GM19099 (cell line): ENCODE results near the gene GNA15.
A peak's percentile ranks its signal among the peaks of the same experiment; 100 is the strongest.

Experiments used
- POLR2A ChIP-seq: IDR thresholded peaks from 3 replicates; pipeline ENCODE4 v1.6.1; 2011; ENCODE audit warnings: low read depth; ENCODE audit not compliant: insufficient read length; ENCODE audit errors: extremely low read depth

Gene GNA15

DNA sequence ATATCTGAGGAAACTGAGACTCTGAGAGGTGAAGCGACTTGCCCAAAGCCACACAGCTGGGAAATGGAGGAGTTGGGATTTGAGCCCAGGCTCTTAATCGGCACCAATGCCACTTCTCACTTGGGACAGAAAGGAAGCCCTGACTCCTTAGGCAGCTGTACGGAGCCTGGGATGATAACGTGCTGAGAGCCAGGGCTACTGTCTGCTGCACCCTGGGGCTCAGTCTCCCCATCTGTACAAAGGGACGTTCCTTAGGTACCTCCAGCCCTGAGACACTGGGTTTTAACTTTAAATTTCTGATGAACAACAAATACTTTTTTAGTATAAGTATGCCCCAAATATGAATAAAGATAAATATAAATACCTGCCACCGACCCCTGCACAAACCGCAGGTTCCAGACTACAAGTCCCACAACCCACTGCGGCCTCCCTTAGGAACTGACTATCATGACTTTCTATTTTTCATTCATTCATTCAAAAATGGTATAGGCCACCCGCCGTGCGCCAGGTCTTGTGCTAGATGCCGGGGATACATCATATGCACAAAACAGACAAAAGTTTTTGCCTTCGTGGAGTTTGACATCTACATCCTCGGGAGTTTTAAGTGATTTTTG, 49.1 kb downstream of the GNA15 start:
- TF ChIP-seq POLR2A = no peak

DNA sequence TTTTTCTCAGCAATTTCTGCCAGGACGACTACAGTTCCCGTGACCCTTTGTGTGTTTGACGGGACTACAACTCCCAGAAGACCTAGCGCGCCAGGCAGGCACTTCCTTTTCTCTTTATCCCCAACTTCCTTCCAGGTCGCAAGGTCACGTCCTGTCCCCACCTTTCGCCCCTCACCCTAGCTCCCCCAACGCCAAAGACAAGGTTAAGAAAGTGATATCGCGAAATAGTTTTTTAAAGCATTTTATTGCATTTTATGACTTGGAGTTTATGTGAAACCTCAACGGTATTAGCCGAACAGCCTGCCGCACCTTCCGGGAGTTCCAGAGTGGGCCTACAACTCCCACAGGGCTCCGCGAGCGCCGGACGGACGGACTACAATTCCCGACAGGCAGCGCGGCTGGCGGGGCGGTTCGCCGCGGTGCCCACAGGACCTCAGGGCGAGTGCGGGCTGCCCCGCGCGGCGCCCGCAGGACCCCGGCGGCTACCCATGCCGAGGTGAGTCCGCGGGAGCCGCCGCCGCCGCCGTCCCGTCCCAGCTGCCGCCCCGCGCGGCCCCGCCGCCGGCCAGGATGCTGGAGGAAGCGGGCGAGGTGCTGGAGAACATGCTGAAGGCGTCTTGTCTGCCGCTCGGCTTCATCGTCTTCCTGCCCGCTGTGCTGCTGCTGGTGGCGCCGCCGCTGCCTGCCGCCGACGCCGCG, 49.8 kb downstream of the GNA15 start, which contains the start of gene NCLN:
Gene NCLN, plus strand, starts transcription at position 470 of the 699 bp plus-strand sequence. Its CDS starts 101 bp downstream, at position 571.
- TF ChIP-seq POLR2A = peak; percentile 57

DNA sequence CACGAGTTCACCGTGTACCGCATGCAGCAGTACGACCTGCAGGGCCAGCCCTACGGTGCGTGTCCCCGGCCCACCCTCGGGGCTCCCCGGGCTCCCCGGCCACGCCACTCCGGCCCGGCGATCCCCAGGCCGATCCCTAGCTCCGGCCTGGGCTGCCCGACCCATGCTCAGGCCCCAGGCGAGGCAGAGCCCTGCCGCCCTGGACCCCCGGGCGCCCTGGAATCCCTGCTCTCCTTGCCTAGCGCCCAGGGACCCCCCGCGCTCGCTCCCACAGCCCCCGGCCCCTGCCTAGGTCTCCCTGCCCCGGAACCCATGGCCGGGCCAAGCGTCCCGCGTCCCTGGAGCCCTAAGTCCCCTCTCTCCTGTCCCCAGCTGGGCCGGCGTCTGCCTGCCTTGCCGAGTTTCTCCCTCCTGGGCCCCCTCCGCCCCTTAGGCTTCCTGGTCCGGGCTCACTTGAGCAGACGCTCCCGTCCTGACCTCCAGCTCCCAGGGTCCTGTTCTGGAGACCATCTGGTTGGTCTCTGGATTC, 50.4 kb downstream of the GNA15 start:
- TF ChIP-seq POLR2A = no peak

DNA sequence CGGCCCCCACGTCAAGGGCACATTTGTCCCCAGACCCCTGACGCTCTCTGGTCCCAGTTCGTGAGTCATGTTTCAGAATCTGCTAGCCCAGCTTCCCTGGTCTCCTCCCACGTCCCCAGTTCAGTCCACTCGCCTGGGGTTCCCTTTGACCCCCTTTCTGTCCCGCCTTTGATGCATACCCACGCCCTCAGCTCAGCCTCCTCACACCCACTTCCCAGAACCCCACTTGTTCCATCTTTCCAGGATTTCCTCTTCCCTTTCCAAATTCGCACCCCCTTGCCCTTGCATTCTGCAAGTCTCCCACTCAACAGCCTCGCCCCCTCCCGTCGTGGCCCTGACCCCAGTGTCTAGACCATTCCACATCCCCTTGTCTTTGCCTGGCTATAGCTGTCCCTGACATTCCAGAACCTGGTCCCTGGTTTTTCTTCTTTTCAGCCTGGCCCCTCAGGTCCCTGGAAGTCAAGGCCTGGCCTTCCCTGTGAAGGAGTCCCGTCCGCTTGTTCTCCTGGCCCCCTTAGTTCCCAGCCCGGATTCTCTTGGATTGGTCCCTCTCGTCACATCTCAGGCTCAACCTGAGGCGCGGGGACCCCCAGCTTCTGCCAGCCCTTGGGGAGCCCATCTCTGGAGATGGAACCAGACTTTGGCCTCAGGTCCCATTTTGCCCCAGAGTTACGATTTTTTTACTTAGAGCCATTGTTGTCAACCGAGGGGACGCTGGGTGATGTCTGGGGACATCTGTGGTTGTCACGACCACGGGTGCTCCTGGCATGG, 51.2 kb downstream of the GNA15 start:
- TF ChIP-seq POLR2A = no peak

DNA sequence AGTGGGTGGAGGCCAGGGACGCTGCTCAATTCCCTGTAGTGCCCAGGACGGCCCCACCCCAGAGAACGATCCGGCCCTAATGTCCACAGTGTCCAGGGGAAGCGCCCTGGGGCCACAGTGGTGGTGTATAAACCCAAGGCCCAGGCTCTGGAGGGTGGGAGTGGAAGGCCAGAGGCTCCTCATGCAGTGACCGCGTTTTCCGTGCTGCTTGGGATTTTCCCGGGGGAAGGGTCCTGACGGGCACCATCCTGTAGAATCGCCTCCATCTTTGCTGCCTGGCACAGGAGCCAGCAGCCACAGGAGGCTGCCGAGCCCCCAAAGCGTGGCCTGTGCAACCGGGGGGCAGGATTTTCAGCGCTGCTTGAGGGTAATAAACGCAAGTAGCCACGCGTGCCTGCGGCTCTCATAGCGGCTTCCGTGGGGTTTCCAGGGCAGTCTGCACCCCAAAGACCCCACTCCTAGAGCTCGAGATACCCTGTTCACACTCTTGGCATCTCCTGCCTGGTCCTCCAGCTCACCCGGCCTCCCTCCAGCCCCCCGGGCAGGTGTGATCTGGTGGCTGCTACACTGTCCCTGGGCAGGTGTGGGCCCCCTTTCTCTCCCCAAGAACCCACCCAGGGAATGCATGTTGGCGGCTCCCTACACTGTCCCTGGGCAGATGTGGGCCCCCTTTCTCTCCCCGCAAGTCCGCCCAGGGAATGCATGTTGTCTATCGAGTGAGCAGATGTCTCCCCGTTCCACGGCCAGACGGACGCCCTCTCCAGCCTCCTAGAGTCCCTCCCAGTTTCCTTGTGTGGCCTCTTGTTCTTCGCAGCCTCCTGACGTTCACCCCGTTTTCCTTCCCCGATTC, 52.1 kb downstream of the GNA15 start:
- no peak for TF ChIP-seq POLR2A

DNA sequence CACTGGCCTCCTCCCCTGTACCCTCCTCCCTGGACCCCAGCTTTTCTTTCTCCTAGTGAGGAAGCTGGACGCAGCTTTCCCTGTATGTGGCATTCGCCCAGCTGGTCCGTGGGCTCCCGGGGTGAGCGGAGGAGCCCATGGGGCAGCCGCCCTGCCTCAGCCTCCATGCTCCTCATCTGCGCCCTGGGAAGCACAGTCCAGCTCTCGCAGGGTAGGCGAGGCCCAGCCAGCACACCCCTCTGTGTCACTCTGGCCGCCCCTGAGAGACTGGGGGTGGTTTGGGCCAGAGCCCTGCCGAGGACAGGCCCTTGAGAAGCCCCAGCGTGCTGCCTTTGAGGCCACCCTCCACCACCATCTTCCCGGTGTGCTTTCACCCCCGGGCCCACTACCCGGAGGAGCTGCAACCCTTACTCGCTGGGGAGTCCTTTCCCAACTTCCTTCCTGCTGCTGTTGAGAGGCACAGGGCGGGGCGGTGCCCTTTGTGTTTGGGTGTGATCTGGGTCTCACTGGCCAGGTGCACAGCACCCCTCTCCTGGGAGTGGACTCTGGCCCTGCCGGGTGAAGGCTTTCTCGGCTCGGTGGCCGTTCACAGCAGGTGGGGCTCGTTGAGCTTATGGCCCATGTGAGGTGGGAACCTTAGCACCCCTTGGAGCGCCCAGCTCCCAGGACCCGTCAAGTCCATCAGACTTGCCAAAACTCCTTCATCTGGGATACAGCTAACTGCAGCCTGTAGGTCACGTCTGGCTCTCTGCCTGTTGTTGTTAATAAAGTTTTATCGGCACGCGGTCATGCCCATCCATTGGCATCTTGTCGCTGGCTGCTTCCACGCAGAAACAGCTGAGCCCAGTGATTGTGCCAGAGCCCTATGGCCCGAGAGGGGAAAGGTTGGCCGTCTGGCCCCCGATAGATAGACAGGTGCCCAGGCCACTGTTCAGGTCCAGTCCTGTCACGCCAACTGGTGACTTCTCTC, 53.1 kb downstream of the GNA15 start:
- no peak for TF ChIP-seq POLR2A

DNA sequence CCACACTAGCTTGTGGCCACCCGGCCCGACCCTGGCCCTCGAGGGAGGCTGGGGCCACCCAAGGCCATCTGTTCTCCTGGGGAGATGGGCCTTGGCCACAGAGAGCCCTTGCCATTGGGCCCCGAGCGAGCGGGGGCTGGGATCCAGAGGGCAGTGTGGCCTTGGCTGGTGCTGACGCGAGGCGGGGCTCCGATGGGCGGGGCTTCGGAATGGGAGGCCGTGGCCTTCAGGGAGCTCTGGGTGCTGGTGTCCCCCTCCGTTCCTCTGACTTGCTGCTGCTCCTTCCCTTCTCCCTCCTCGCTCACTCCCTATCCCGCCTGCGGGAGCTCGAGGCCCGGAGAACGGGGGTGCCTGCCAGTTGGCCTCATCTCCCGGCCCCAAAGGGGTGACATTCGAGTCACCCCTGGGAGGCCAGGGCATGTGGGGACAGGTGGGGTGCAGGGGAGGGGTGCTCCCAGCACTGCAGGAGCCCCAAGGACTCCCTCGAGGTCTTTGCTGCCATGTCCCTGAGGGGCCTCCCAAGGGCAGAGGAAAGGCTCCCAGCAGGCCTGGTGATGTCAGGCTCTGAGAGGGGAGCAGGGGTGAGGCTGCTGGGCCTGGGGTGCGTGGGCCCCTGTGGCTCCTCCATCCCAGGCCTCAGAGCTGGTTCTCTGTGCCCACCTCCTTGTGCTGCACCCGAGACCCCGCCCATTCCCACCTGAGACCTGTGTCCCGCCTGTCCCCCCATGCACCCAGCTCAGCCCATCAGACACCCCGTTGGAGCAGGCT, 54.1 kb downstream of the GNA15 start:
- no peak for TF ChIP-seq POLR2A

DNA sequence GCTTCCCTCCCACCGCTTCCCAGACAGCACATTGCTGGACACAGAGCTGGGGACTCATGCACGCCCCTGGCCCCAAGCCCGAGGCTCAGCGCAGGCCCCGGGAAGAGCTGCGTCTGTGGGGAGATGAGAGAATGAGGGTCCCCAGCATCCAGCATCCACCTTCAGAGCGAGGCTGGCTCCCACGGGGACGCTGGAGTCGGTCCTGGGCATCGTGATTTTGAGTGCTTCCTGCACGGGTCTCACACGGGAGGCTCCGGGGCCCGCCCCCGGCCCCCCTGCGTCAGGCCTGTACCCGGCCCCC, 54.6 kb downstream of the GNA15 start:
- no peak for TF ChIP-seq POLR2A

DNA sequence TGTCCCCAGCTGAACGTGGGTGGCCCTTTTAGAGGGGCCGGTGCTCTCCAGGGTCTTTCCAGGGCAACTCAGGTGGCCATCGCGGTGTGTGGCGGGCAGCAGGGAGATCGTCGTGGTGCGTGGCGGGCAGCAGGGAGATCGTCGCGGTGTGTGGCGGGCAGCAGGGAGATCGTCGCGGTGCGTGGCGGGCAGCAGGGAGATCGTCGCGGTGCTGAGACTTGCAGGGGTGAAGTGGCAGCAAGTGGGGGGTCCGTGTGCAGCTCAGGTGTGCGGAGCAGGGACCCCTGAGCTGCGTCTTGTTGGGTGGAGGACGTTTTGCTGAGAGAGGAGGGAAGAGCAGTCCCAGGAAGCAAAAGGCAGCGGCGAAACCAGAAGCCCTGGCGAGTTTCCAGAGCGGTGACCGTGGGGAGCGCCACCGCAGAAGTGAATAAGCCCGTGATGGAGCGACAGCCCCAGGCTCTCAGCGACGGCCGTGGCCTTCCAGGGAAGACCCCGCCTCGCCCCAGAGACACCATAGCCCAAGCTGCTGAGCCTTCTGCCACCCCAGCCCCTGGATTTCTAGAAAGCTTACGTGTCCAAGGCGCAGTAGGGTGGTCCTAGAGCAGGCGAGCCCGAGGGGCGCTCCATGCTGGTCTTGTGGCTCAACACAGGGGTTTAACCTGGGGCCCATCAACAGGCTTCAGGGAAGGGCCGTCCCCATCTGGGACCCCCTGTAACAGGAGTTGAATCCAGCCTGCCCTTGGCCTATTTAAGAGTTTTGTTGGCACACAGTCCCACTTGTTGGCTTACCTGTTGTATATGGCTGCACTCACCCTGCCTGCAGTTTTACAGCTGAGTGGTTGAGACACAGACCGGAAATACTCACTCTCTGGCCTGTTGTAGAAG, 55.3 kb downstream of the GNA15 start:
- TF ChIP-seq POLR2A = no peak

DNA sequence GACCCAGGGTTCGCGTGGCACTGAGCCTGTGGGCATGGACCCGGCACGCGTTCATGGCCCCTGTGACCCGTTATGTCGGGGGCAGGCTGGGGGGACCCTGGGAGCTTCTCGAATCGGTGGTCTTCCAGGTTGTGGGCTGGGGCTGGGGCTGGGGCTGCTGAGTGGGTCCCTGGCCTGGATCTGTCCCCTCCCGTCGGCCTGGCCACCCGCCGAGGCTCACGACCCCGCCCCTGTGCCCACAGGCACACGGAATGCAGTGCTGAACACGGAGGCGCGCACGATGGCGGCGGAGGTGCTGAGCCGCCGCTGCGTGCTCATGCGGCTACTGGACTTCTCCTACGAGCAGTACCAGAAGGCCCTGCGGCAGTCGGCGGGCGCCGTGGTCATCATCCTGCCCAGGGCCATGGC, 56.4 kb downstream of the GNA15 start:
- no peak for TF ChIP-seq POLR2A

DNA sequence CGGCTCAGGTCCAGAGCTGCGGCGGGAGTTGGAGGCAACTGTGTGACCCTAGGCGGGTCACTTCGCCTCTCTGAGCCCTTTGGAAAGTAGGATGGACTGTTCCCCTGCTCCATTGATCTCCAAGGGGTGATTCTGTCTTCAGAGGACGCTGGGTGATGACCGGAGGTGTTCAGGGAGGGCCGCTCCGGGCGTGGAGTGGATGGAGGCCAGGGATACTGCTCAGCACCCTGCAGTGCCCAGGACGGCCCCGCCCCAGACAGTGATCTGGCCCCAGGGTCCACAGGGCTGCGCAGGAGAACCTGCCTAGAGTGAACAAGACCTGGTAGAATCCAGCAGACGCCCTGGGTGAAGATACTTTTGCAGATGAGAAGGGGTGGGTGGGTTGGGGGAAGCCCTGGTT, 56.9 kb downstream of the GNA15 start:
- no peak for TF ChIP-seq POLR2A
